Endothelial cell of umbilical vein (primary cell): ENCODE data around the gene SUMF1.

Experiments
- CTCF ChIP-seq, 2 donors: IDR thresholded peaks; 1 replicate in 1 of 2; 2 replicates in 1 of 2; pipeline ENCODE4 v1.5.1; 2011; ENCODE audit warnings: low read length in 2 of 2, mild to moderate bottlenecking in 2 of 2, moderate library complexity in 2 of 2, control low read depth in 1 of 2, inconsistent platforms in 1 of 2, low read depth in 1 of 2; ENCODE audit not compliant: insufficient read depth in 1 of 2; ENCODE audit errors: extremely low read depth in 1 of 2
- MAX ChIP-seq: IDR thresholded peaks from 2 replicates; pipeline ENCODE4 v1.6.1; 2011; ENCODE audit not compliant: insufficient read depth, insufficient read length

GRCh38 chr3:4501437-4501836 is 34.4 kb upstream of the SUMF1 start:
- TF ChIP-seq CTCF (IDR thresholded peaks at IDR 0.05; ENCODE audit: extremely low read depth in 1 of 2, insufficient read depth in 1 of 2, low read depth in 1 of 2, low read length in 2 of 2): no peak
- TF ChIP-seq MAX: no peak
